Stimulated activated CD4-positive, alpha-beta T cell treated with anti-CD3 and anti-CD28 coated beads, Interleukin-12 subunit alpha, Interleukin-12 subunit beta, amount 100 ng/mL, for 24 hours (primary cell): ENCODE results near the gene IL19.
A peak's percentile ranks its signal among the peaks of the same experiment; 100 is the strongest.

ENCODE experiments used
- DNase-seq, 2 experiments: peaks; one replicate each; pipeline ENCODE4 v3.0.0-alpha.2; 2020; ENCODE audit warnings: low read depth in 2 of 2

Gene IL19

DNA sequence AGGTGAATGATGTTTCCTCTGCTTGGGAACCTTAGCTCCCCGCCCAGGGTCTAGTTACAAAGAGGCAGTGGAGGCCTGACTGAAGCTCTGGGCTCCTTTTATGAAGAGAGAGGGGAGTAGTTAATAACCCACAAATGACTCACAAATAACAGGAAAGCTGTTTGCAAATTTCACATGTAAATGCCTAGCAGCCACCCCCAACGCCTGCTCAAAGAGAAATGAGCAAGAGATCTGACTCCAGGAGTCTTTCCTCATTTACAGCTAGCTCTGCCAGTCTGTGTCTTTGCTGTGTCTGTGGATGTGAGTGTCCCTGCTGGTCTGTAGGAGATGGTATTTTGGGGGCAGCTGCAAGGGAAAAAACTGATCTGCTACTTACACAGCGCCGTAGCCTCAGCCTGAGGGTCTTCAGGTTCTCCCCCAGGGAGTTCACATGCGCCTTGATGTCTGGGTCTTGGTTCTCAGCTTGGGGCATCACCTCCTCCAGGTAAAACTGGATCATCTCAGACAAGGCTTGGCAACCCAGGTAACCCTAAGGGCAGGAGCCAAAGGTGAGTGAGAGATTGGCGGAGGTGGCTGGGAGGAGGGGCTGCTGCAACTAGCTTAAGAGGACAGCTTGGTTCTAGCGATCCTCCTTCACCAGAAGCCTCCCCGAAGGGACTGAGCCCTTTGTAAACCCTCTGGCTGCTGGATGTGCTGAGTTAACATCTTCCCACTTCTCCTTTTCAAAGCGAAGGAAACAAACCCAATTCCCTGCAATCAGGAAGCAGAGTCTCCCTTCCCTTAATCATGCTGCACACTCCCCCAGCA lies at the start of gene IL19:
Gene IL19 (plus strand): TSS at position 243 of the 807 bp plus-strand sequence. CDS start 65,890 bp downstream, outside the sequence.
- DNase-seq = no peak

GRCh38 chr1:206721454-206721853 lies 49.1 kb upstream of the IL19 start:
- DNase-seq = no peak

DNA sequence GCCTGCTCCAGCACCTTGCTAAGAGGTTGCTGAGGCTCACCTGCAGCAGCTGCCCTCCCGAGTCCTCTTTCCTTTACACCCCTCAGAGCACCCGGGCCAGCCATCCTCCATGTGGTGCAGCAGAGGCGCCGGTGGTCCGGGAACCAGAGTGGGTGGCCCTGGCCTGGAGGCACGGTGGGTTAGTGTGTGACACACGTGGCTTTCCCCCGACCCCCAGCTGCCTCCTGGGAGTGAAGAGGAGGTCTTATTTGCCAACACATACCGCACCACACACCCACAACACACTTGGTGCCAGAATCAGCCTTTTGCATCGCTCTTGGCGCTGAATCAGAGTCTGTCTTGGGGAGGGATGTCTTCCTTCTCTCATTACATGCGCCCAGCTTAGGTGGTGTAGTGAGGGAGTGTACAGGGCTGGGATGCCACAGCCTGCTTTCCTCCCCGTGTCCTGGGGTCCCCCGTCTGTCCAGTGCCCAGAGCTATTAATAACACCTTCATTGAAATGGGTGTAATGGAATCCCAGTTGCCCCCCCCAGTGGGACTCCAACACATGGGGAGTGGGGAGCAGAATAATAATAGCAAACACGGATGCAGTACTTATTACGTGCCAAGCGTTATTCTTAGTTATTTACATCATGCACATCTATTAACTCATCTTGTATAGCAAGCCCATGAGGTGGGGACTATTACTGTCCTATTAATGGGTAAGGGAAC lies 47.7 kb upstream of the IL19 start:
- DNase-seq = no peak

GRCh38 chr1:206723462-206723804 lies 47.1 kb upstream of the IL19 start:
- no peak for DNase-seq

GRCh38 chr1:206723805-206724472 lies 46.6 kb upstream of the IL19 start:
- no peak for DNase-seq

DNA sequence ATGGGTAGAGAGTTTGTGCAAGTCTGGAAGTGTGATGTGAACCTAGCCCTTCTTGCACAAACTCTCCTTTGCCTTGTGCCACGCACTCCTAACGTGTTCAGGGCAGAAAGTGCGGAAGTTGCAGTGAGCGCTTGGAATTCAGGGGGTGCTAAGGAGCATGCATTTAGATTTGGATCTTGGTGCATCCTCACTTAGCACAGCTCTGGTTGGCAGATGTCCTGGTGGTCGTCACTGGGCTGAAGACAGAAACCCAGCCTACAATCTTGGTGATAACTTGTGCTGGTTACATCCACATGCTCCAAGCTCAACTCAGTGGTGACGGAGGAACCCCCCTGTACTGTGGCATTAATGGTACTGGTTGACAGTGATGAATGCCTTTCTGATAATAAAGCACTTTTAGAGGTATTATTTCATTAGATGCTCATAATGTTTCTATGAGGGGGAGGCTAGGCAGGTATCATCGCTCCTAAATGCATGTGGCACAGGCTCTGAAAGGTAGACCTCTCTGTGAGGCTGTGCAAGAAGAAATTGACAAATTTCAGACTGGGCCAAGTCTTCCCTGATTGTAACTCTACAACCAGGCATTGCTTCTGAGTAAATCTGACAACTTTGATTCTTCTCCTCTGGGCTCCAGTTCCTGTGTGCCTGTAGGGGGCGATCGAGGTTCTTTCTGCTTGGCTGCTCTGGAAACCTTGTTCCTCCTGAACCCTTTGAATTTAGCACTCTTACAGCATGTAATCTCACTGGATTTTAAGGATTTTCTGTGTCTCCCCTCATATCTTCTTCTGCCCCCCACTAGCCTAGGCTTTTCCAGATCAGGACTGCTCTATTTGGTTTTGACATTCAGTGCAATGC lies 45.2 kb upstream of the IL19 start:
- peak in 1 of 2 experiments; percentile 63 for DNase-seq

DNA sequence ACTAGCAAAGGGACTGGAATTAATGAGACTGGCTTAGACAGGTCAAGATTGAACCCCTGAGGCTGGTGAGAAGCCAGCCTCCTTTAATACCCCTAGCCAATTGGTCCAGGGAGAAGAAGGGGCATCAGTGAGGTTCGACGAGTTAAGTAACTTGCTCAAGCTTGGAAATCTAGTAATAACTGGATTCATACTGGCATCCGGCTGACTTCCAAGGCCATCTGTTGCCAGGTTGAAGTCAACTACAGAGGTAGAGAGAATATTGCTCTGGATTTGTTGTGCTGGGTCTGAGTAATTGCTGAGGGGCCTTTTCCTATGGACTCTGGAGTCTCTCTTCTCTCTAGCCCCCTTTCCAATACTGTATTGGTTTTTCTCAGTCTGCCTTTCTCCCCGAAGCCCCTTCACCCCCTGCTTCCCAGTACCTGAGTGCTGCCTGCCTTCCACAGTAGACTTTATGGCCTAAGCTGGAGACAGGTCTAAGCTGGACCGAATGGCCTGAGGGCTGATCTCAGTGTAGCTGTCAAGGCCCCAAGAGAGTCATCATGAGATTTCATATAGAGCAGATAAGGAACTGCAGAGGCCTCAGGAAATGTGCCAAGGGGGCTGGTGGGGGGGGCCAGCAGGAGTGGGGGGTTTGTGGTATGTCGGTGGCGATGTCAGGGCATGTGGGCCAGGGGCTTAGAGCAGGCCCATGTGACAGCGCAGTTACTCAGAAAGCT lies 42.4 kb upstream of the IL19 start:
- DNase-seq = no peak

DNA sequence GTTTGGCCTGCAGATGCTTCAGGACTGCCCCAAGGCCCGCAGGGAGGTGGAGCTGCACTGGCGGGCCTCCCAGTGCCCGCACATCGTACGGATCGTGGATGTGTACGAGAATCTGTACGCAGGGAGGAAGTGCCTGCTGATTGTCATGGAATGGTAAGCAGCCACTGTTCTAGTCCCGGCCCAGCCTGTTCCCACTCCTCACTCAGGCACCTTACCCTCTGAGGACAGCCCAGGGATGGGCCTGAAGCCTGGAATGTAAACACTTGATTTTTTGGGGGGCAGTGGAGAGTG lies 41.9 kb upstream of the IL19 start:
- DNase-seq = no peak

DNA sequence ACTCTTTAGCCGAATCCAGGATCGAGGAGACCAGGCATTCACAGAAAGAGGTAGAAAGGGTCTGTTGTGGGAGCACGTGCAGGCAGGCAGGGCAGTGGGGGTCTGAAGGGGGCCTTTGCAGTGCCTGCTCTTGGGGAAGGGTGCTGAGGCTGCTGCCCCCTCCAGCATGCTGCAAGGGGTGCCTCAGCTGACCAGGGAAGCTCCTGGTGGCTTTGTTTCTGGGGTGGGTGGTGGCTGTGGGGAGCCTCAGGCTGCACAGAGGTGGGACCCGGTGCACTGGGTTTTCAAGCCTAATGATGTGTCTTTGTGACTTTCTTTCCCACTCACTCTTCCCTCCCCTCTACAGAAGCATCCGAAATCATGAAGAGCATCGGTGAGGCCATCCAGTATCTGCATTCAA lies 41.5 kb upstream of the IL19 start:
- no peak for DNase-seq

- no peak for DNase-seq
These were observed 41.1 kb upstream of the IL19 start for GRCh38 chr1:206729507-206729906.

DNA sequence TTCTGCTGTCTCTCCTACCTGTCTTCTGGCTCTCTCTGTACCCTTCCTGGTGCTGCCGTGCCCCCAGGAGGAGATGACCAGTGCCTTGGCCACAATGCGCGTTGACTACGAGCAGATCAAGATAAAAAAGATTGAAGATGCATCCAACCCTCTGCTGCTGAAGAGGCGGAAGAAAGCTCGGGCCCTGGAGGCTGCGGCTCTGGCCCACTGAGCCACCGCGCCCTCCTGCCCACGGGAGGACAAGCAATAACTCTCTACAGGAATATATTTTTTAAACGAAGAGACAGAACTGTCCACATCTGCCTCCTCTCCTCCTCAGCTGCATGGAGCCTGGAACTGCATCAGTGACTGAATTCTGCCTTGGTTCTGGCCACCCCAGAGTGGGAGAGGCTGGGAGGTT lies 38.1 kb upstream of the IL19 start:
- no peak for DNase-seq

- no peak for DNase-seq
These were observed 37.6 kb upstream of the IL19 start for GRCh38 chr1:206732992-206733391.

DNA sequence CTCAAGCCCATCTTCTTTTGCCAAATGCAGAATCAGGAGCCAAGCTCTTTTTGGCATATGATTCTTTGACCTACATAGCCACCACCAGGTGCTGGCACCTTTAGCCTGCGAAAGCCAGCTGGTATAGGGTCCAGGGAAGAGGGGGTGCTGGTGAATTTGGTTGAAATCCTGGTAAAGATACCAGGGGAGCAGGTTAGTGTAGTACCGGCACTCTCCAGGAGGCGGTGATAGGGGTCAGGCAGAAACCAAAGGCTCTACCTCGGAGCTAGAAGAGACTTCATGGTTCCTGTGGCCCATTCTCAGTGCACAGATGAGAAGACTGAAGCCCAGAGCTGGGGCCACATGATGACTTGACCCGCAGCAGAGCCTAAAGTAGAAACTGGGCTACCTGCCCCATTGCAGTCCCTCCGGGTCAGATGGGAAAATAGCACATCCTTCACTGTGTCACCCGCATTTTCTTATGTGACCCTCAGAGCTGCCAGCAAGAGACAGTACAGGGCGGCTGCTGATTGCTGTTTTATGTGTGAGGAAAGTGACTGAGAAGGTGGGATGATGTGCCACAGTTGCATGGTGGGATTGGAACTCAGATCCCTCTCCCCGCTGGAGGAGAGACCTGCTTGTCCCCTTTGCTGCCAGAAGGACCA lies 36.0 kb upstream of the IL19 start:
- DNase-seq = peak; percentile 58 to 80

- no peak for DNase-seq
These were observed 35.0 kb upstream of the IL19 start for GRCh38 chr1:206735553-206736031.

DNA sequence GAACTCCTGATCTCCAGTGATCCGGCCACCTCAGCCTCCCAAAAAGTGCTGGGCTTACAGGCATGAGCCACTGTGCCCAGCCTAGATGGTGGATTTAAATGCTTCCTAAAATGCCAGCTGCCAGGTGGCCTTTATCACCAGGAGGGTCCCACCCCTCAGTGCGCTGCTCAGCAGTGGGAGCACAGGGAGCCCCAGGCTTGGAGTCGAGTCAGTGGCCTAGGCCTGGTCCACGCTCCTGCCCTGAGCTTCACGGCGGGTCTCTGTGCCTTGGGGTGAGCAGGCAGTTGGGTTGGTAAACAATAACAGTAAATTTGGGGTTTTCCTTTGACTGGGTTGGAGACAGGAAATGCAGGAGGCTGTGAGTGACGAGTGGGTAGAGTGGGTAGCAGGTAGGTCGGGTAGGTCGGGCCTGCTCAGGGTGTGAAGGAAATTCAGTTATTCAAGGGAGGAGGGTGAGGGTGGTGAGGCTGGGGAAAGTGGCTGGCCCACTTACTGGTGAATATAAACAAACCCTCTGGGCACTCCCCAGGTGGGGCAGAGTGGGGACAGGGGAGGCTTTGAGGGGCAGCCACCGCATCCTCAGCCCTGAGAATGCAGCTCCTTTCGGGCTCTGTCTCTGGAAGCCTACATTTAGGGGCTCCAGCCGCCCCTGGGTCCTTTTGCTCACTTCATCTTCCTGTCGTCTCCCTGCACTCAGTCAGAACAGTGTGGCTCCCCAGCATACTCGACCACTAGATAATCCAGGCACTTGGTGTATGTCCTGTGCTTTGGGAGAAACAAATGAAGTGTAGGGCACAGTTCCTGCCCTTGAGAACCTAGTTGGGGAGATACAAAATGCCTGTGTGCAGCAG lies 33.5 kb upstream of the IL19 start:
- no peak for DNase-seq

- no peak for DNase-seq
These were observed 32.8 kb upstream of the IL19 start for GRCh38 chr1:206737729-206738201.

- DNase-seq = no peak
These were observed 31.9 kb upstream of the IL19 start for GRCh38 chr1:206738370-206739366.

GRCh38 chr1:206739411-206740076 lies 31.0 kb upstream of the IL19 start:
- no peak for DNase-seq
